ENCODE measurements around the gene SAE1. TPM values are rescaled to one million over a fixed set of nuclear protein-coding genes. Genes with fewer than 3 reads are reported as not detected.

SAE1 gene
- 45.8 TPM for polyA plus RNA-seq (2013)

- Histone ChIP-seq H3K4me3 (ENCODE audit: control insufficient read depth in 1 of 7, extremely low read depth in 1 of 7, insufficient read depth in 4 of 7, low read depth in 2 of 7, low read length in 6 of 7) (peak within 1 kb of the TSS; percentile 82 to 97 (median 91)), H3K9me3 (ENCODE audit: control extremely low read depth in 1 of 5, control insufficient read depth in 4 of 5, insufficient read depth in 2 of 5, low read depth in 1 of 5, low read length in 4 of 5) (no peaks in the 10 kb centered on the region), H3K36me3 (ENCODE audit: control insufficient read depth in 4 of 4, insufficient read depth in 4 of 4, low read length in 3 of 4) (peaks cover 0 to 12% (median 0%) of the 10 kb centered on the region in 4 experiments), H3K27ac (ENCODE audit: insufficient read depth in 1 of 2, low read depth in 1 of 2, low read length in 2 of 2, poor library complexity in 1 of 2, severe bottlenecking in 2 of 2) (peak within 1 kb of the TSS; percentile 61 to 90), H3K4me1 (ENCODE audit: control extremely low read depth in 1 of 4, control insufficient read depth in 4 of 4, insufficient read depth in 4 of 4, low read length in 3 of 4) (peaks cover 0 to 18% (median 11%) of the 10 kb centered on the region in 4 experiments), H3K27me3 (replicated peaks in 2 of 5; ENCODE audit: control insufficient read depth in 4 of 5, insufficient read depth in 5 of 5, low read length in 4 of 5) (no peaks in the 10 kb centered on the region)
- ChIA-PET POLR2A (interaction anchor here (1.3 to 1.4 kb wide), 2 partner anchors 18 to 95 kb away, joined by 4 to 5 read pairs; no protein-coding TSS in a partner anchor), CTCF (interaction anchor here (1.0 to 1.5 kb wide), 4 partner anchors 51 to 118 kb away, joined by 3 to 5 read pairs (median 3); no protein-coding TSS in a partner anchor)
- DNase-seq, result peak; percentile 96 to 97 (median 97)
- WGBS (ENCODE audit: insufficient coverage), result 0% methylated on average over 35 of the region's 51 CpGs
Observed at GRCh38 chr19:47130589-47131227, at the start of gene SAE1. TSS of gene SAE1 (plus strand) at chr19:47130835. CDS start at chr19:47130931, 96 bp downstream.

- no peak for DNase-seq
- peaks cover 0 to 2% (median under 1%) of the 10 kb centered on the region in 4 experiments for H3K4me1 ChIP-seq (ENCODE audit: control extremely low read depth in 1 of 4, control insufficient read depth in 4 of 4, insufficient read depth in 4 of 4, low read length in 3 of 4)
- H3K9me3 ChIP-seq (ENCODE audit: control extremely low read depth in 1 of 5, control insufficient read depth in 4 of 5, insufficient read depth in 2 of 5, low read depth in 1 of 5, low read length in 4 of 5), result no peaks in the 10 kb centered on the region
- ChIA-PET CTCF (interaction anchor here (1.2 to 7.2 kb wide), 8 partner anchors 12 to 129 kb away, joined by 3 to 116 read pairs (median 6); partner anchors contain the start of gene ZC3H4), POLR2A (interaction anchor here (0.8 to 1.9 kb wide), 2 partner anchors 31 to 33 kb away, joined by 3 to 4 read pairs; partner anchors contain the start of gene ZC3H4)
- no peak overlapping the region for H3K4me3 ChIP-seq (ENCODE audit: control insufficient read depth in 1 of 7, extremely low read depth in 1 of 7, insufficient read depth in 4 of 7, low read depth in 2 of 7, low read length in 6 of 7)
- no peaks in the 10 kb centered on the region for H3K27me3 ChIP-seq (replicated peaks in 2 of 5; ENCODE audit: control insufficient read depth in 4 of 5, insufficient read depth in 5 of 5, low read length in 4 of 5)
- WGBS (ENCODE audit: insufficient coverage), result 100% methylated on average over 5 of the region's 6 CpGs
- peaks cover 21 to 81% (median 65%) of the 10 kb centered on the region in 4 experiments for H3K36me3 ChIP-seq (ENCODE audit: control insufficient read depth in 4 of 4, insufficient read depth in 4 of 4, low read length in 3 of 4)
- no peak overlapping the region for H3K27ac ChIP-seq (ENCODE audit: insufficient read depth in 1 of 2, low read depth in 1 of 2, low read length in 2 of 2, poor library complexity in 1 of 2, severe bottlenecking in 2 of 2)
Observed at GRCh38 chr19:47081095-47081494, 49.5 kb upstream of the SAE1 start.

- no peaks in the 10 kb centered on the region for H3K9me3 ChIP-seq (ENCODE audit: control extremely low read depth in 1 of 5, control insufficient read depth in 4 of 5, insufficient read depth in 2 of 5, low read depth in 1 of 5, low read length in 4 of 5)
- no peak overlapping the region for H3K4me3 ChIP-seq (ENCODE audit: control insufficient read depth in 1 of 7, extremely low read depth in 1 of 7, insufficient read depth in 4 of 7, low read depth in 2 of 7, low read length in 6 of 7)
- H3K36me3 ChIP-seq (ENCODE audit: control insufficient read depth in 4 of 4, insufficient read depth in 4 of 4, low read length in 3 of 4), result peaks cover 28 to 85% (median 63%) of the 10 kb centered on the region in 4 experiments
- H3K27ac ChIP-seq (ENCODE audit: insufficient read depth in 1 of 2, low read depth in 1 of 2, low read length in 2 of 2, poor library complexity in 1 of 2, severe bottlenecking in 2 of 2), result no peak overlapping the region
- ChIA-PET POLR2A (no interaction called here), CTCF (interaction anchor here (3.3 to 7.2 kb wide), 3 partner anchors 16 to 44 kb away, joined by 16 to 116 read pairs (median 36); partner anchors contain the start of gene ZC3H4)
- H3K4me1 ChIP-seq (ENCODE audit: control extremely low read depth in 1 of 4, control insufficient read depth in 4 of 4, insufficient read depth in 4 of 4, low read length in 3 of 4), result no peaks in the 10 kb centered on the region
- no peak for DNase-seq
- H3K27me3 ChIP-seq (replicated peaks in 2 of 5; ENCODE audit: control insufficient read depth in 4 of 5, insufficient read depth in 5 of 5, low read length in 4 of 5), result no peaks in the 10 kb centered on the region
- WGBS (ENCODE audit: insufficient coverage), result 100% methylated on average over 4 of the region's 5 CpGs
Observed at GRCh38 chr19:47082493-47082892, 48.1 kb upstream of the SAE1 start.

- DNase-seq, result no peak
- no peak overlapping the region for H3K4me3 ChIP-seq (ENCODE audit: control insufficient read depth in 1 of 7, extremely low read depth in 1 of 7, insufficient read depth in 4 of 7, low read depth in 2 of 7, low read length in 6 of 7)
- no peak overlapping the region for H3K27ac ChIP-seq (ENCODE audit: insufficient read depth in 1 of 2, low read depth in 1 of 2, low read length in 2 of 2, poor library complexity in 1 of 2, severe bottlenecking in 2 of 2)
- no peaks in the 10 kb centered on the region for H3K27me3 ChIP-seq (replicated peaks in 2 of 5; ENCODE audit: control insufficient read depth in 4 of 5, insufficient read depth in 5 of 5, low read length in 4 of 5)
- H3K36me3 ChIP-seq (ENCODE audit: control insufficient read depth in 4 of 4, insufficient read depth in 4 of 4, low read length in 3 of 4), result peaks cover 28 to 92% (median 69%) of the 10 kb centered on the region in 4 experiments
- ChIA-PET CTCF (interaction anchor here (1.1 to 7.2 kb wide), 3 partner anchors 34 to 54 kb away, joined by 3 to 116 read pairs (median 36); partner anchors contain the start of gene ZC3H4), POLR2A (no interaction called here)
- no peaks in the 10 kb centered on the region for H3K4me1 ChIP-seq (ENCODE audit: control extremely low read depth in 1 of 4, control insufficient read depth in 4 of 4, insufficient read depth in 4 of 4, low read length in 3 of 4)
- over 99% methylated on average over 23 of the region's 24 CpGs for WGBS (ENCODE audit: insufficient coverage)
- H3K9me3 ChIP-seq (ENCODE audit: control extremely low read depth in 1 of 5, control insufficient read depth in 4 of 5, insufficient read depth in 2 of 5, low read depth in 1 of 5, low read length in 4 of 5), result no peaks in the 10 kb centered on the region
Observed at GRCh38 chr19:47084879-47085439, 45.7 kb upstream of the SAE1 start.

GRCh38 chr19:47086280-47086679 is 44.4 kb upstream of the SAE1 start:
- Histone ChIP-seq H3K9me3 (ENCODE audit: control extremely low read depth in 1 of 5, control insufficient read depth in 4 of 5, insufficient read depth in 2 of 5, low read depth in 1 of 5, low read length in 4 of 5) (no peaks in the 10 kb centered on the region), H3K36me3 (ENCODE audit: control insufficient read depth in 4 of 4, insufficient read depth in 4 of 4, low read length in 3 of 4) (peaks cover 26 to 90% (median 70%) of the 10 kb centered on the region in 4 experiments), H3K27ac (ENCODE audit: insufficient read depth in 1 of 2, low read depth in 1 of 2, low read length in 2 of 2, poor library complexity in 1 of 2, severe bottlenecking in 2 of 2) (no peak overlapping the region), H3K4me1 (ENCODE audit: control extremely low read depth in 1 of 4, control insufficient read depth in 4 of 4, insufficient read depth in 4 of 4, low read length in 3 of 4) (no peaks in the 10 kb centered on the region), H3K4me3 (ENCODE audit: control insufficient read depth in 1 of 7, extremely low read depth in 1 of 7, insufficient read depth in 4 of 7, low read depth in 2 of 7, low read length in 6 of 7) (no peak overlapping the region), H3K27me3 (replicated peaks in 2 of 5; ENCODE audit: control insufficient read depth in 4 of 5, insufficient read depth in 5 of 5, low read length in 4 of 5) (no peaks in the 10 kb centered on the region)
- CTCF ChIA-PET, result no interaction called here
- WGBS (ENCODE audit: insufficient coverage), result 98% methylated on average over 17 of the region's 17 CpGs
- POLR2A ChIA-PET, result no interaction called here
- DNase-seq, result no peak

GRCh38 chr19:47089767-47090350 is 40.8 kb upstream of the SAE1 start:
- Histone ChIP-seq H3K4me3 (ENCODE audit: control insufficient read depth in 1 of 7, extremely low read depth in 1 of 7, insufficient read depth in 4 of 7, low read depth in 2 of 7, low read length in 6 of 7) (no peak overlapping the region), H3K27me3 (replicated peaks in 2 of 5; ENCODE audit: control insufficient read depth in 4 of 5, insufficient read depth in 5 of 5, low read length in 4 of 5) (no peaks in the 10 kb centered on the region), H3K27ac (ENCODE audit: insufficient read depth in 1 of 2, low read depth in 1 of 2, low read length in 2 of 2, poor library complexity in 1 of 2, severe bottlenecking in 2 of 2) (no peak overlapping the region), H3K9me3 (ENCODE audit: control extremely low read depth in 1 of 5, control insufficient read depth in 4 of 5, insufficient read depth in 2 of 5, low read depth in 1 of 5, low read length in 4 of 5) (no peaks in the 10 kb centered on the region), H3K36me3 (ENCODE audit: control insufficient read depth in 4 of 4, insufficient read depth in 4 of 4, low read length in 3 of 4) (peaks cover 16 to 69% (median 54%) of the 10 kb centered on the region in 4 experiments), H3K4me1 (ENCODE audit: control extremely low read depth in 1 of 4, control insufficient read depth in 4 of 4, insufficient read depth in 4 of 4, low read length in 3 of 4) (peaks cover 0 to 15% (median 11%) of the 10 kb centered on the region in 4 experiments)
- ChIA-PET POLR2A (no interaction called here), CTCF (interaction anchor here (0.6 to 1.5 kb wide), 3 partner anchors 36 to 77 kb away, joined by 3 read pairs; no protein-coding TSS in a partner anchor)
- WGBS (ENCODE audit: insufficient coverage), result 96% methylated on average over 21 of the region's 21 CpGs
- no peak for DNase-seq
